ENCODE results near the gene SLA2.

DNA sequence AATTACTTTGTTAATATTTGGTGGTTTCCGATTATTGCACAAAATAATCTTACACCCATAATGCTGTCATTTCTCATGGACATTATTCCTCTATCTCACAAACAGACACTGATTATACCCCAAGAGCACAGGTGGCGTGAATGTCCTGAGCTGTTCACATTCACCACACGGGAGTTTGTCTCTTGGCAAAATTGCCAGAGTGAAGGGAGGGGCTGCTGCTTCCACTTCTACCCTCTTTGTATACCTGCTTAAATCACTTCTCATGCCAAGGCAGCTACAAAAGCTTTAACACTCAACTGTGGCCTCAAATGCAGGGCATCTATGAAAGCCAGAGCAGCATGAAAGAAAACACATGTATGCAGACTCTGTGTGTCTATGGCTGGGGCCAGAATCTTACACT lies 41.9 kb upstream of the SLA2 start:
- TF ChIP-seq, protein P1, sequence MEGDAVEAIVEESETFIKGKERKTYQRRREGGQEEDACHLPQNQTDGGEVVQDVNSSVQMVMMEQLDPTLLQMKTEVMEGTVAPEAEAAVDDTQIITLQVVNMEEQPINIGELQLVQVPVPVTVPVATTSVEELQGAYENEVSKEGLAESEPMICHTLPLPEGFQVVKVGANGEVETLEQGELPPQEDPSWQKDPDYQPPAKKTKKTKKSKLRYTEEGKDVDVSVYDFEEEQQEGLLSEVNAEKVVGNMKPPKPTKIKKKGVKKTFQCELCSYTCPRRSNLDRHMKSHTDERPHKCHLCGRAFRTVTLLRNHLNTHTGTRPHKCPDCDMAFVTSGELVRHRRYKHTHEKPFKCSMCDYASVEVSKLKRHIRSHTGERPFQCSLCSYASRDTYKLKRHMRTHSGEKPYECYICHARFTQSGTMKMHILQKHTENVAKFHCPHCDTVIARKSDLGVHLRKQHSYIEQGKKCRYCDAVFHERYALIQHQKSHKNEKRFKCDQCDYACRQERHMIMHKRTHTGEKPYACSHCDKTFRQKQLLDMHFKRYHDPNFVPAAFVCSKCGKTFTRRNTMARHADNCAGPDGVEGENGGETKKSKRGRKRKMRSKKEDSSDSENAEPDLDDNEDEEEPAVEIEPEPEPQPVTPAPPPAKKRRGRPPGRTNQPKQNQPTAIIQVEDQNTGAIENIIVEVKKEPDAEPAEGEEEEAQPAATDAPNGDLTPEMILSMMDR (IDR thresholded peaks at IDR 0.05): no peak
- TF ChIP-seq POLR2A (IDR thresholded peaks at IDR 0.05): no peak
